Amniotic epithelial cell (primary cell): ENCODE data around the gene OGA.

Source experiments
- DNase-seq: peaks from one replicate; pipeline ENCODE4 v3.0.0-alpha.2; 2010; ENCODE audit warnings: low read depth

Gene OGA

DNA sequence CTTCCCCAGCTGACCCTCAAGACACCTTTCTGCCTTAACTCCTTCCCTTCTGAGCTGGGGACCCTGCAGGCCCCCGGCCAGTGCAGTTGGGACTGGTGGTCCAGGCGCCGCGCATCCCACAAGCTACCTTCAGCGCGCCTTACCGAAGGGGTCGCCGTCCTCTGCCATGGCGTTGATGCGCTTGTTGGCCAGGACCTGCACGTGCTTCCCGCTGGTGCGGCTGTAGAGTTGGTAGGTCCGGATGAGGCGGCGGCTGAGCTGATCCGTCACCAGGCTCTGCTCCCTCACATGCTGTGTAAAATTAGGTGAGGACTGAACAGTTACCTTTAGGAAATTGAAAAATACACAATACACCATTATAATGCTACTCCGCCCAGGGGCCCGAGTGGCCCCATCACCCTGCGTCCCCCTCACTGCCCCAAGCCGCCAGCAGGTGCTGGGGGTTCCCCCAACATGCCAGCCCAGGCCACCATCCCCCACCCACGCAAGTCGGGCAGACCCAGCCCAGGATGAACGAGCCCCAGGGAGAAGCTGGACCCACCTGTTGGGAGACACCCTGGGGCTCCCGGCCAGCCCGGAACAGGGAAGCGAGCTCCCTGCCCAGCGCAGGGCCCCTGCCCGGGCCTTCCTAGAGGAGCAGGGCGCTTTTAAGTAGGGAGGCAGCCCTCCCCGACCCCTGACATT is 43.5 kb downstream of the OGA start:
- DNase-seq: no peak

DNA sequence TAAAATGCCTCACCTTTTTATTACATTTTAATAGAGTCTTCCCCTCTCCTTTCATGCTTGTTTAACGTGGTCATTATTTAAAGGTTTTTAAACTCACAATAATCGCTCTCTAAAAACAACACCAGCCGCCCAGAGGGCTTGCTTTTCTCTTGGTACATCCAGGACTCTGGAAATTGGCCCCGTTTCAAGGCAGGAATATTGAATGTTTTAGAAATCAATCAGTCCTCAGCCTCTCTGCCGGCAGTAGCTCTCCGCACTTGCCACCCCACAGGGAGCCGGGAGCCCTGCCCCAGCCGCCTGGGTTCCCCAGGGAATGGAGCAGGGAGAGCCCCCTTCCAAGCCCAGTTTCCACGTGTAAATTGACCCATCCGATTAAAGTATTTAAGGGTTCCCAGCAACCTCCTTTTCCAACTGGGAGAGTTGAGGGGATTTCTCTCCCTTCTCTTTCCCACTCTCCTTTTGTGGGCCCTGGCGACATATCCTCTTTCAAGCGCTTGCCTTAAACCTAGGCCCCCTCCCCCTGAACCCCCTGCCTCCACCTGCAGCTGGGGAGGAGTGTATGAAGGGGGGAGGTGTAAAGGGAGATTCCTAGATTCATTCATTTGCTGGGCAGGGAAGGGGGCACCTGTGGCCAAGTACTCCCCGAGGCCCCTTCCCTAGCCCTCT is 44.2 kb downstream of the OGA start:
- DNase-seq: no peak

DNA sequence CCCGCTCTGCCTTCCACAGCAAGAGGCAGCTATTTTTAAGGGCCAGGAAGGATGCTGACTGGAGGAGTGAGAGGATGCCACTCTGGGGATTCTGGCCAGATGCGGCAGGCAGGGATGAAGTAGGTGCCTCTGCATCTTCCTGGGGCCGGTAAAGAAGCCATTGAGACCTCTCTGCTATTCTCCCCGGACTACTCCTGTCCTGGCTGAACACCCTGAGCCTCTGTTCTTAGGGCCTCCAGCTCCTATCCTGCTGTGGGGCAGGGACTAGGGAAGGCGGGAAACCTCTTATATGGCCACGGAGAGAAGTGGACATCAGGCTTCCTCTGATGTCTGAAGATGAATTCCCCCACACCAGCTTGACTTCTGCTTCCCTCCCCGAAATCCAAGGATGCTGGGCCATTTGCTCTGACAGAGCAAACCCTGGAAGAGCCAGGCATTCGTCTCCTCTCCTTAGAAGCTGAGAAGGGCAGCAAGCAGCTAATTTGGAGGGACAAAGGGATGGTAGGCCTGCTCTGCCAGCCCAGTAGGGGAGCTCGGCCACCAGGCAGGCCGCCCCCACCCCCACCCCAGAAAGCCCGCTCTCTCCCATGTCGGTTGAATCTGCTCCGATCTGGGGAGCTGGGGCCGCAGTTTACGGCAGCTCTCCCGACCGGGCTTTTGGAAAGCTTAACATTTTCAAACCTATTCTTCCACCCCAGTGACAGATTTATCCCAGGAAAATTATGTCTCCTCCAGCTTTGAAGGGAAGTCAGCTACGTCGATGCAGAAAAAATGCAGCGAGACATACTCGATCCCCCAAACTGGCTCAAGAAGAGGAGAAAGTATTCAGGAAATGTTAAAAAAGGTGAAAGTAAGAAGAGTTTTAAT is 45.1 kb downstream of the OGA start:
- DNase-seq: no peak

DNA sequence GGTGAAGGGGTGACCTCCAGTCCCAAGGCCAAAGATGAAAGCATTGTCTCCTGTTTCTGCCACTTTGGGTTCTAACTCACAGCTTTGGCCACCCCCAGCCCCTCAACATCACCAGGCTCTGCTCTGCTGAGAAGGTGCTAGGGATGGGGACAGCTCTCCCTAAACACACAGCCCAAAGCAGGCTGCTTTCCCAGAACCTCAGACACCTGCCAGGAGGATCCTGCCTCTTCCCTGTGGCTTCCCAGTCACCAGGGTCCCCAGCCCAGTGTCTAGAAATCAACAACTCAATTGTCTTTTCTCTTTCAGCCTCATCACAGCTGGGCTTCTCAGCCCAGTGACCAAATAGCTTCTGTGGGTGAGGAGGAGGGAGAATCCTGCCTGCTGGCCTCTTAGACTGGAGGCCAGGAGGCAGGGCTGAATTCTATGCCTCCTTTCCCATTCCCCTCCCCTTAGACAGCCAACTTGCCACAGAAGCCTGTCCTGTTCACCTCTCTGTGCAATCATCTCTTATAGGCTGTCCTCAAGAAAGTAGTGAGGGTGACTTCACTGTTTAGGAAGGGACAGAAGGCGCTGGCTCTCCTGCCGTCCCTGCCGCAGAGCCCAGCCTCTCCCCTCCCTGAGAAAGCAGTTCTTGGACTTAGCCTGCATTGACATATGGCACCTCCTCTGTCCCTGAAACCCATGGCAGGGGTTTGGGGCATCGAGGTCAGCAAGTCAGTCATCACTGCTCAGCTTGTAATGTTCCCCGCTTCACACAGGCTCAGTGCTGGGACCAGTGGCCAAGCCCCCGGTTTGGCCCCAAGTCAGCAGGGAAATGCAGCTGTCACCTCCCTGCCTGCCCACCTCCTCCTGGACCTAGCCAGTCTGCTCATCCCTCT is 46.0 kb downstream of the OGA start:
- DNase-seq: no peak

DNA sequence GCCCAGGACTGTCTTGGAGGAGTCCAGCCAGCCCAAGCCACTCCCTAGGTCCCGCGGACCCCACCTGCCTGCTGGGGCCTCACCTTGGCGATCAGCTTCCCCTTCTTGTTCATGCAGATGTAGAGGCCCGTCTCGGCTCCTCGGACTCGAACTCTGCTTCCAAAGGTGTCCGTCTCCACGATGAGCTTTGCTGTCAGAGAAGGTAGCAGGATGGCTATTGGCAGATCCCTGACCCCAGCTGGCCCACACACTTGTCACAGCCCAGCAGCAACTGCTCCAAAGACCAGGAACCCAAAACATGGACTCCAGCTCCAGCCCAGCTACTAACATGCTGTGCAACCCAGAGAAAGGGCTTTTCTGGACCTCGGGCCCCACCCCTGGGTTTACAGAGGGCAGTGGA is 46.9 kb downstream of the OGA start:
- DNase-seq: no peak

DNA sequence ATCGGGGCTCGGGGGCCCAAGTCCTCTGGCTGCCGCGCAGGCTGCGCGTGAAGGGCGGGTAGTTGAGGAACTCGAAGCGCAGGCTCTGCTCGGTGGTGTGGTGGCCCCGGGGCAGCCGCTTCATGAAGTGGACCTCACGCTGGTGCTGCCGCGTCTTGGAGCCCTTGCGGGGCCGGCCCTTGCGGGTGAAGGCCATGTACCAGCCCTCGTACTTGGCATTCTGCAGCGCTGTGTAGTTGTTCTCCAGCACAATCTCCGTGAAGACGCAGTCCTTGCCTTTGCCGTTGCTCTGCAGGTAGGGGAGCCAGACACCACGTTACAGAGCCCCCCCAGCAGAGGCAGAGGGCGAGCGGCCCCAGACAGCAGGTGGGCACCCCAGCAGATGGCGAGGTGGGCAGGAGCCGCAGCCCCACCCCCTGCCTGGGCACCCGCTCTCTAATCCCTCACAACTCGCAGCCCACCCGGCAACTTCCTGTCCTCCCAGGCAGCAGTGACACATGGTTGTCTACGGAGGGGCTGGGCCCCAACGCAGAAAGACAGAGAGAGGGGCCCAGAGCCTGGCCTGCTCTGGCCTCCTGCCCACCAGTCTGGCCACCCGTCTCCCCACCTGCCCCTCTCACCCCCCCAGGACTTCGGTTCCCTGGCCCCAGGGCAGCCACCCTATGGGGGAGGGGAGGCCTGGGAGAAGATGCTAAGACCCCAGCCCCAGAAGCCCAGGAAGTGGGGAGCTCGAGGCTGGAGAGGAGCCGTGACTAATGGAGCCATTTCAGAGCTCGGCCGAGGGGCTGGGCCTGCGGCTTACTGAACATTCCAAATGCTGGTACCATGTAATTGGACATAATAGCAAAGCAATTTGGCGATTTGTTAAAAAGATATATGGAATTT is 47.7 kb downstream of the OGA start:
- no peak for DNase-seq

DNA sequence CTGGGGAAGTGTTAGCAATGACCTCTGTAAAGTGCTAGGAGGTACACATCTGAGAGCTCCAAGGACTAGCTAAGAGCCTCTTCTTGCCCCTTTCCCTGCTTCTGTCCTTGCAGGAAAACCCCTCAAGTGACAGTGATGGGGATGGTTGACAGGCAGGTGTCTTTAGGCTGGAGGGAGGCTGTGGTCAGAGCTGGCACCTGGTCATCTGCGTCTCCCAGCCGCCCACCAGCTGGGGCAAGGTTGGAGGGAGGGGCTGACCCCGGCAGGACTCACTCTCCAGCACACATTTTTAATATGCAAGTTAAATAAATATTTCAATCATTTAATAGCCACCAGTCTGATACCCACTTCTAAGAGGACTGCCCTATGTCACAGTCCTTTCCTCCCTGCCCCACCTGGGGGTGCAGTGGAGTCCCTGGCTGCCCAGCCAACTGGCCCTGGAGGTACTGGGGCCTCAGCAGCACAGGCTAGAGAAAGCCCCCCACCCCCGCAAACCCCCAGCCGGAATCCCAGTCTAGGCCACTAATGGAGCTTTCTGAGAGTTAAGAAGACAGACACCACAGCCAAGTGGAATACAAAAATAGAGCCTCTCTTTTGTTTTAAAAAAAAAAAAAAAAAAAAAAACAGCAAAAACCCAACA is 48.6 kb downstream of the OGA start:
- no peak for DNase-seq

DNA sequence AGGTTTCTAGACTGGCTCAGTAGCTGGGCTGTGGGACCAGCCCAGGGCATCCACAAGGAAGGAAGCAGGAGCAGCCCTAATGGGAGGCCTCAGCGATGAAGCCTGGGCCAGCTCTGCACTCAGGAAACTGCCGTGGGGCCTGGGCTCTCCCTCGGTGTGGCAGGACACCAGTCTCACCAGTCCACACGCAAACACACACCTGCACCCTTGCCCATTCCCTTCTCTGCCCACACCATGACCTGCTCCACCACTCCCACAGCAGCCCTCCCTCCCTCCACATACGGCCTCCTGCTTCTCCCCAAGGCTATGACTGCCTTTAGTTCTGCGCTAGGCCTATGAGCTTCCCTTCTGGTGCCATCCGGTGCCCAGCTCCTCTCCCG is 49.5 kb downstream of the OGA start:
- DNase-seq: no peak

DNA sequence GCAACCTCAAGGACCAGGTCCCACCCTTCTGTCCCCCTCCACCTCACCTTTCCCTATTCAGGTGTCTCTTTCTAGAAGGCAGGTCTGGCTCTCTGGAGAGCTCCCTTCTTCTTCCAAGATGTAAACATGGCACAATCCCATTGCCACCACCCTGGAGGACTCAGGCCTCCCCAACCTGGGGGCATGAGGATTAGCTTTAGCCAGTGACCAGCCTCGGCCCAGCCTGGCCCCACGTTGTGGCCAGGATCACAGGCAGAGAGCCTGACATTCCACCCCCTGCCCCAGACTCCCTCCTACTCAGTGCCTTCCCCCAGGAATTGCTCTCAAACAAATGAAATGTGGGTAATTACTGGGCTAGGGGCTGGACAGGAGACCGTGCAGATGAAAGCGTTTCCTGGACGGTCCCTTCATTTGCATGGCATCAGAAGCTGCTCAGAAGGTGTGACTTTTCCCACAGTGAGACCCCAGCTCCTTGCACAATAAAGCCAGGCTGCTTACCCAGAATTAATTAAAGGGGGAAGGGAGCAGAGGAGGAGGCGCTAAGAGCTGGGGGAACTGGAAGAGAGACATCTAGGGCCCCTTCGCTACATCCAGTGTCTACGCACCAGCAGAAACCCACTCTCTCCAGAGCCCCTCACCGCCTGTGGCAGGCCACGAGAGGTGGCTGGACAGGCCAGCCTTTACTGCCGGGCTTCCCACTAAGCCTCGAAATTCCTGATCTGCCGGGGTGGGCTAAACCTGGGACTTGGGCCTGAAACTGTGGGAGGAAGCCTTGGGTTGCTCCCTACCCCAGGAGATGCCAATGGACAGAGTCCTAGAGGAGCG is 50.1 kb downstream of the OGA start:
- no peak for DNase-seq

DNA sequence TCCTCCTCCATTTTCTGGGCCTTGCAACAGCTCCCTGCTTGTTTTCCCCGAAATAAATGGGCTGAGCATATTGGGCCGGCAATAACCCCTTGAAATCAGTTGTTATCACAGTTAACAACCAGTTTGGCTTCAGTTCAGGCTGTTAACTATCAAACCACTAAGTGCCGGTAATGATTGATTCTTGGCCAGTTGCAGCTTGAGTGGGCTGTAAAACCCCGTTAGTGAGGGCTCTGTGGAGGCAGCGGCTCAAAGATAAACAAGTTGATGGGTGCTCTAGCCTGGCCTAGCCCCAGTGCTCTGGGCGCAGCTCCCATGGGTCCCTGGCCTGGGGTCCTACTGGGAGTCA is 50.7 kb downstream of the OGA start:
- DNase-seq: no peak

DNA sequence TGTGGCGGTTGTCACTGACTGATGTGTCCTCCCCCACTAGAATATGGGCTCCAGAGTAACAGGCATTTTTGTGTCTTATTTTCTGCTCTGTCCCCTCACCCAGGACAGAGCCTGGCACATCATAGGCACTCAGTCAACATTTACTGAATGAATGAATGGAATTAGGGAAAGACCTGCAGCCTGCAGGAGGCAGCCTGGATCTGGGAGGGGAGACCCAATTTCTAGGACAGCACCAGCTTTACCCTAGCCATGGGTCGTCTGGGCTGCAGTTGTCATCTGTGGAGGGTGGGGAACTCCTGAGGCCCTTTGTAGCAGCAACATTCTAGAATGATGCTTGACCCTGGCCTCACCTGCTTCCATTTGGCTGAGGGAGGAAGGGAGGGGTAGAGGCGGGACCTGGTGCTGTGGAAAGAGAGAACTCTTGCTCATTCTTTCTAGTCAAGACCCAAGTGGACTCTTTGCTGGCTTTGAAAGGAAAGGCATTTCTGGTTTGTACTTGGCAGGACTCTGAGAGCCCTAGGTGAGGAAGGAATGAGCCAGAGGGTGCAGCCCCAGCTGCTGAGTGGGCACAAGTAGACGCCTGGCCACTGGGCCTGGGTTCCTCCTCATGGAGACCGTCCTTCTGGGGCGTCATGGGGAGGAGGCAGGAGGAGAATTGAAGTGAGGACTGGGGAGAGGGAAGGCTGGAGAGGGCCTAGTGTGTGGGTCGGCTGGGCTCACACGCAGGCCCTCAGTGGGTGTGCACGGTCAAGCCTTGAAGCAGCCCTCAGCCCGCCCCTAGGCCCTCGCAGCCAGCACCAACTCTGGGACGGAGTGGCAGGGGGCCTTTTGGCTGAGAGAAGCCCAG is 51.3 kb downstream of the OGA start:
- DNase-seq: no peak

DNA sequence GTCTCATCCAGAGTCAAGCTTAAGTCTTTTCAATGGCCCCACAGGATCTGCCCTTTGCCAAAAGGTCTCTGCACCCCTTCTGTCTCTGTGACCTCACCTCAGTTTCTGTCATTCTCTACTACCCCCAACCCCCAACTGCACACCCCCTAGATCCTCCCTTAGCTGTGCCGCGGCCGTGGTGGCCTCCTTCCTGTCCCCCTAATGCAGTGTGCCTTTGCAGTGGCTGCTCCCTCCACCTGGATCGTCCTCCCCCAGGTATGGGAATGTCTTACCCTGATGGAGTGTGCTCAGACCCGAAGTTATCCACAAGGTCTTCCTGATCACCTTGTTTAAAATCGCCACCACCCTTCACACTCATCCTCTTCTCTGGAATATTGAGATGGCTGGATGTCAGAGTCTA is 51.9 kb downstream of the OGA start:
- DNase-seq: no peak

DNA sequence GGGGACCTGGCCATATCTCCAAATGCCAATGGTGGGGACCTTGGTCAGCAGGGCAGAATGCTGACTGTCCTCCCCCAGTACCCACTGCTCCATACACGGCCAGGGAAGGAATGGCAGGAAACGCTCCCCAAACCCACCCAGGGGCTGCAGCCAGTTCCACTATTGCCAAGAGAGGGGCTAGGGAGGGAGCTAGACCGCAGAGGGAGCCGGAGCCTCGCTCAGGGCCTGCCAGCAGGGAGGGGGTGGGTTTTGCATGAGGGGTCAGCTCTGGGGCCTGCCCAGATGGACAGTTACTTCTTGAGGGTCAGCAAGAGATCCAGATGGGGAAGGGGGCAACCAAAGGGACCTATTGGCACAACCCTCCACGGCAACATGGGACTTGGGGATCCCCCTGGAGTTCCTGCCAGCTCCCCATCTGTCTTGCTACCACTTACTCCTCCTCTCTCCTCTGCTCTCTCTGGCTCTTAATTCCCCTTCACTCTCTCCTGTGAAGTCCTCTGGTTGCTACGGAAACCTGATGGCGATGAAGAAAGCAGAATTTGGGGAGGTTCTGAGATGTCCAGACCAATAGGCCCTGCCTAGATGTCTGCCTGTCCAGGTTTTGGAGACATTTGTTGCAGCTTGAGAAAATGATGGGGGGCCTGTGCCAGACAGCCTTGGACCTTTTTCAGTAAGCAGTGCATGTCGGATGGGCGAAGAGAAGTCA is 55.0 kb downstream of the OGA start:
- no peak for DNase-seq

DNA sequence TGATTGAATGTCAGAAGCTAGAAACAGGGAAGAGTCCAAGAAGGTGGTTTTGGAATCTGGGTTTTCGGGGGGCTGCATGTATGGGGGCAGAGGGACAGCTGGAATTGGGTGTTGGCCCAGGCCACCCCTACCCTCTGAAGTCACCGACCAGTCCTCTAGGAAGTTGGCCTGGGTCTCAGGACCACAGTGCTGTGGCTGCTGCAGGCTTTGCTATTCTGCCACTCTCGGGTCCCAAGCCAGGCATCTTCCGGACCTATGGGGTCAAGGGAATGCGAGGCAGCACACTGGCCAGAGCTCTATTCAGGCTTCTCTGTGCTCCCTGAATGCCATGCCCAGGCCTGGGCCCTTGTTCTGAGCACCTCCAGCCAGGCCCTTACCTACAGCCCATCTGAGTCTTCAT is 55.5 kb downstream of the OGA start:
- DNase-seq: no peak

DNA sequence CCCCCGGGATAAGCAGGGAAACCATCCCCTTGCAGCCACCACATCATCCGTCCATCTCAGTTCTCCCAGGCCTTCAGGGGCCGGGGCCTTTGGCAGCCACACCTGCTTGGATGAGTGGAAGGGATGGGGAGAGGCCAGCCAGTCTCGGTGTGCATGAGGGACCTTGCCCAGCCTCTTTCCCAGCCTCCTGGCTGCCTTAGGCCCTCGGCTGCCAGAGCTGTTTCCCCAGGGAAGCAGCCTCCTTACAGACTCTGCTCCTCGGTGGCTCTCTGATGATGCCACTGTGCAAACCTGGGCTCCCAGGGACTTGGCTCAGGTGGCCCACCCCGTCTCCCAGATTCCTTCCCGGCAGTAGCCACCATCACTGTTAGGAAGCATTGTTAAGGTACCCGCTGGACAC is 57.0 kb downstream of the OGA start:
- DNase-seq: no peak

DNA sequence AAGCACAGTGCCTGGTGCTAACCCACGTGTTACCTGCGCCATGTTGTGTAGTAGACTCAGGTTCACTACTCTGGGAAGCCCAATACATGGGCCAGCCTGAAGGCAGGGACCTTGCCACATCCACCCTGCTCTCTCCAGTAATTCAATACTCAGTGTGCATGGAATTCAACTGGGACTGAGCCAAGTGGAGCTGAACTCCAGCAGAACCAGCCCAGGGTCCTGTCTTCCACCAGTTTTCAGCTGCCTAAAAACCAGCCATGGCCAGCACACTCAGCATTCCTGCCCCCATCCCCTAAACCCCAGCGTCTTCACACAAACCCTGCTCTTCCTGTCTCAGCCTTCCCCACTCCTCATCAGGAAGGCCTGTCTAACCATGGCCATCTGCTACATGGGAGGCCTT is 57.7 kb downstream of the OGA start:
- DNase-seq: no peak

DNA sequence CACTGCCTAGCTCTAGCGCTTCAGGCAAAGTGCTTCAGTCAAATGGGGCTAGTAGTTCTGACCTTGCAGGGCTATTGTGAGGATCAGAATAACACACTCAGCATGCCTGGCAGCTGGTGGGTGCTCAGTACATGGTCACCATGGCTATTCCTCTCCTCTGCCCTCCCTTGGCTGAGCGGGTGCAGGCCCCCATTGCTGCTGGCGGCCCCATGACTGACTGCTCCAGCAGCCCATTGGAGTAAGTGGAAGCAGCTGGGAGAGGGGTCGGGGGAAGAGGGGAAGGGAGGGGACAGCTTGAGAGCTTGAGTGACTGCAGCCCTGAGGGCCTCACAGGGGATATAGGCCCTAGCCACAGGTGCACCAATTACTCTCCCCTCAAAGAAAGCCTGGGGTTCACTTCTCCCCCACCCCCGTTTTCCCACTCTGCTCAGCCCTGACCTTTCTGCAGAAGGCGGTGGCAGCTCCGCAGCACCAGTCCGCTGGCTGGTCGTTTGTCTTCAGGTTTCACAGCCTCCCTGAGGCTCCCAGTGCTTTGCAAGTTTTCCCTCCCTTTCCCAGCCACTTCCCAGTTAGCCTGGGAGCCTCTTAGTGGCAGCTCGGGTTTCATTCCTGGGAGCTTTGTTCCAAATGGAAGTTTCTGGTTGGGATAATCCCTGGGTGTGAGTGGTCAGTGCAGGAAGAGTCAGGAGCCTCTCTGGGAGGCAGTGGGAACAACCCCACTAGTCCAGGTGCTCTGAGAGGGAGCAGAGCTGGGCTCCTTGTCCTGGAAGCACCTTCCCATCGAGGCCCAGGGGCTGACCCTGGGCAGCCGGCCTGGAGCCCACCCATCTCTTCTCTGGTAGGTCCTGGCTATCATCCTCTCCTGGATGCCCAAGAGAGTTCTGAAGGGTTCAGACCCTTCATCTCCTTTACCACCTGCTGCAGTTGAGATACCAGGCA is 58.7 kb downstream of the OGA start:
- DNase-seq: no peak
